COLO668 (cell line): Measurements from ENCODE around the gene NAXD.
"Not testable (repeated sequence)": the region's sequence is repeated elsewhere in the genome, so short reads cannot be mapped to it uniquely, and the experiment has no call there.

ENCODE experiments used
- DNase-seq: peaks from one replicate; lab custom pipeline; 2025; ENCODE audit not compliant: unreplicated experiment; lab: John Stamatoyannopoulos, UW

NAXD gene

GRCh38 chr13:110615322-110616102 lies at the start of gene NAXD:
Gene NAXD (plus strand): TSS chr13:110615545. CDS start chr13:110615602, 57 bp downstream.
- peak; percentile 98 for DNase-seq

- no peak for DNase-seq
Measured at GRCh38 chr13:110566171-110566570, 49.2 kb upstream of the NAXD start.

GRCh38 chr13:110568612-110569011 lies 46.7 kb upstream of the NAXD start:
- no peak for DNase-seq

GRCh38 chr13:110569962-110570361 lies 45.4 kb upstream of the NAXD start:
- DNase-seq: not testable (repeated sequence)

GRCh38 chr13:110570886-110571285 lies 44.5 kb upstream of the NAXD start:
- DNase-seq: no peak

GRCh38 chr13:110571896-110572777 lies 43.2 kb upstream of the NAXD start:
- DNase-seq: no peak

- no peak for DNase-seq
Measured at GRCh38 chr13:110572778-110573118, 42.6 kb upstream of the NAXD start.

GRCh38 chr13:110574161-110574560 lies 41.2 kb upstream of the NAXD start:
- DNase-seq: no peak

GRCh38 chr13:110575322-110576069 lies 39.8 kb upstream of the NAXD start:
- peak; percentile 76 for DNase-seq

- DNase-seq: peak; percentile 67
Measured at GRCh38 chr13:110576070-110576394, 39.3 kb upstream of the NAXD start.

GRCh38 chr13:110576736-110577476 lies 38.4 kb upstream of the NAXD start:
- no peak for DNase-seq

GRCh38 chr13:110578363-110578762 lies 37.0 kb upstream of the NAXD start:
- no peak for DNase-seq

GRCh38 chr13:110580800-110581199 lies 34.5 kb upstream of the NAXD start:
- DNase-seq: no peak

GRCh38 chr13:110581506-110582185 lies 33.7 kb upstream of the NAXD start:
- no peak for DNase-seq

GRCh38 chr13:110582421-110582954 lies 32.9 kb upstream of the NAXD start:
- DNase-seq: no peak

GRCh38 chr13:110583178-110583865 lies 32.0 kb upstream of the NAXD start:
- no peak for DNase-seq

- DNase-seq: no peak
Measured at GRCh38 chr13:110589793-110590390, 25.5 kb upstream of the NAXD start.

GRCh38 chr13:110590577-110590976 lies 24.8 kb upstream of the NAXD start:
- DNase-seq: no peak

GRCh38 chr13:110592665-110593064 lies 22.7 kb upstream of the NAXD start:
- no peak for DNase-seq
